ENCODE data around the gene CABP1.
A peak's percentile ranks its signal among the peaks of the same experiment; 100 is the strongest.

The CABP1 gene

DNA sequence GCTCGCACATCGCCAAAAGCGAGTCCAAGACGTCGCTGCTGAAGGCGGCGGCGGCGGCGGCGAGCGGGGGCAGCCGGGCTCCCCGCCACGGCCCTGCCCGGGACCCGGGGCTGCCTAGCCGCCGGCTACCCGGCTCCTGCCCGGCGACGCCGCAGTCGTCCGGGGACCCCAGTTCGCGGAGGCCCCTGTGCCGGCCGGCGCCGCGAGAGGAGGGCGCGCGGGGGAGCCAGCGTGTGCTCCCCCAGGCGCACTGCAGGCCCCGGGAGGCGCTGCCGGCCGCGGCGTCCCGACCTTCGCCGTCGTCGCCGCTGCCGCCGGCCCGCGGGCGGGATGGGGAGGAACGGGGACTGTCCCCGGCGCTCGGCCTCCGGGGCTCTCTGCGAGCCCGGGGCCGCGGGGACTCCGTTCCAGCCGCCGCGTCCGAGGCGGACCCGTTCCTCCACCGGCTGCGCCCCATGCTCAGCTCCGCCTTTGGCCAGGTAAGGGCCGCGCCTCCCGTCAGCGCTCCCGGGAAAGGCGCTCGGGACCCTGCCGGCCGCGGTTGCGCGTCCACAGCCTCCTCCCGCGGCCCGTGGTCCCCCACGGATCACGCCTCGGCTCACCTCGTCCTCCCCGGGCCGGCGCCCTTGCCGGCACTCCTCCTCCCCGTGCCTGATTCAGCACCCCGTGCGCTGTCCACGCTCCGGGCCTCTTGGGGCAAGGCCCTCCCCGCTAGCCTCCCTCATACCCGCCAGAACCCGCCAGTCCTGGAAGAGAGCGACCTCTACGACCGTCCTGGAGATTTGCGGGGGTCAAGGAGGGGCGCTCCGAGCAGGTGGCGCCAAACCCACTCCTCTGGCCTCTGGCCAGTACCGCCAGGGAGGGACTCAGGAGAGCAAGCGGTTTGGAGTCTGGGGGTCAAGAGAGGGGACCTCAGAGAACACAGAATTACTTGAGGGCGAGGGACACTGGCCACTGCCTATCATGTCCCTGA, 721 bp downstream of the CABP1 start:
- DNase-seq = peak; percentile 53

GRCh38 chr12:120642121-120642520, 1.7 kb downstream of the CABP1 start:
- DNase-seq = no peak

DNA sequence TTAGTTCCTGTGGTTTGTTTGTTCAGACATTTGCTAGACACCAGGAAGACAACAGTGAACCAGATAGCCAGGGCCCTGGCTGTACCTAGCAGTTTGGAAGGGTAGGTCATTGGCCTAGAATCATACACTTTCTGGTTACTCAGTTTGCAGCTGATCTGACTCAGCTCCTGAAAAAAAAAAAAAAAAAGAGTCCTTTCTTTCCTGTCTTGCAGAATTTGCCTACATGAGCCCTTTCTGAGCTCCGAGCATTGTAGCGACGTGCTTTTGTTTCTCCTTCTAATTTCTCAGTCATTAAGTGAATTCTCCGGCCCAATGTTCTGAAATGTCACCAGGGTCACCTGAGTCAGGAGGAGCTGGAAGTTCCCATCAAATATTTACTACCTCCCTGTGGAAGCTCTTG, 2.4 kb downstream of the CABP1 start:
- no peak for DNase-seq

GRCh38 chr12:120643574-120643973, 3.1 kb downstream of the CABP1 start:
- DNase-seq = no peak

DNA sequence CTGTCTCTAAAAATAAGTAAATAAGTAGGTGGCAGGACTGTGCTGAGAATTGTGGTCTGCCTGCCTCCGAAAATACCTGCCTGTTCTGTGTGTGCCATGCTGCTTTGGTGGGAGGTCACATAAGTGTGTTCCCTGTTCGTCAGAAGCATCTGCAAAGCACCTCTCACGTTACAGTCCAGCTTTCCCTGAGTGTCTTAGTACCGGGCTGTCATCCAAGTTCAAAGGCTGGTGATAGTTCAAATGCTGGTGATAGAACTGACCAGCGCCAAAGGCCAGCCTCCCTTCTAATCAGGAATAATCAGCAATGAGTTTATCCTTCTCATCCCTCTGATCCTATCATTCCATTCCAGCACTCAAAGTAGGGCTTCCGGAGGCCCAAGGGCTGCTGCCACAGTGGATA, 5.6 kb downstream of the CABP1 start:
- DNase-seq = no peak

DNA sequence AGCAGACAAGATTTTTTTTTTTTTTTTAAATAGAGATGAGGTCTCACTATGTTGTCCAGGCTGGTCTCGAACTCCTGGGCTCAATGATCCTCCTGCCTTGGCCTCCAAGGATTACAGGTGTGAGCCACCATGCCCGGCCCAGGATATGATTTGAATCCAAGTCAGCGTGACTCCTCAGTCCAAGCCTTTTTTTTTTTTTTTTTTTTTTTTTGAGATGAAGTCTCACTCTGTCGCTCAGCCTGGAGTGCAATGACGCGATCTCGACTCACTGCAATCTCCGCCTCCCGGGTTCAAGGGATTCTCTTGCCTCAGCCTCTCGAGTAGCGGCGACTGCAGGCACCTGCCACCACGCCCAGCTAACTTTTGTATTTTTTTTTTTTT, 6.9 kb downstream of the CABP1 start:
- DNase-seq = no peak

DNA sequence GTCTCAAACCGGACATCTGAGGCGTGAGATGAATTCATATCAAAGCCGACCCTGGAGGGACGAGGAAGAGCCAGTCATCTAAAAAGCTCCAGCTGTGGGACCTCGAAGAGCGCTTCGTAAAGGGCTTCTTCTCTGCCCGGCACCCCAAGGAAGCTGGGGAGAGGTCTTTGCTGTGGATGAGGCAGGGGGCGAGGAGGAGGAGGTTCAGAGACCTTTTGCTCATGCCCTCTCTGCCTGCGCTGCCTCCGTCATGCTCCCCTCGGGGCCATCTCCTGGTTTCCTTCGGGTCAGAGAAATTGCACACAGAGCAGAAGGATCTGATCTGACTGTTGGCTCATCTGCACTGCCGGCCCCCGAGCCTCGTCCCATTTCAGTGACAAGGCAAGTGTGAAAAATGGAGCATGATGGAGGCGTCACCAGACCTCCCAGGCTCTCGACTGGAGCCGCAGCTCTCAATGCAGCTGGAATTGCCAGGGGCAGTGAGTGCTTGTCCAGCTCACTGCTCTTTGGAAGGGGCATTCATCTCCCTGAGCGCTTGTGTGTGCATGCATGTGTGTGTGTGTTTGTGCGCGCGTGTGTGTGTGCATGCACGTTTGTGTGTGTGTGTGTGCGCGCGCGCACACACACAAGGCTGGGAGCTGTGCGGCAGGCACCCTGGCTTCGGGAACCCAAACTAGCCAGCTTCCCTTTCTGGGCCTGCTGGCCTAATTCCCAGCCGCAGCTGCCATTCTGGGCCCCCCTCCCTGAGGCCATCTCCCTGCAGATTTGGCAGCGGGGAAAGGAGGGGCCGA, 9.2 kb downstream of the CABP1 start:
- peak; percentile 58 for DNase-seq

DNA sequence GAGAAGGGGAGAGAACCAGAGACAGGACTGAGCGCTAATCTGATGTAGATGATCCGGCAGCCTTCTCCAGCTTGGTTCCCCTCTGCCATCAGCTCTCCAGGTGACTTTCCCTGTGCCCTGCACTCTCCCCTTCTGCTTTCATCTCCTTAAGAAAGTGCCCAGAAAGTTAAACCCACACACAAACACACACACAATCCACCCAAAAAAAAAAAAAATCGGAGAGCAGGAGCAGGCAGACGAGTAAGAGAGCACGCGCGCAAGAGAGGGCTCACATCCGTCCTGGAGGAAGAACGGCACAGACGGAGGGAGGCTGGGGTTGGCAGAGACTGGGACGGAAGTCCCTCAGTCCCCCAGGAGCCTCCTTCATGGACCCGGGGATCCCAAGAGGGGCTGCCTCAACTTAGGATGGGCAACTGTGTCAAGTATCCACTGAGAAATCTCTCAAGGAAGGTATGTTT, 9.8 kb downstream of the CABP1 start:
- no peak for DNase-seq

GRCh38 chr12:120651821-120652220, 11.4 kb downstream of the CABP1 start:
- DNase-seq = no peak

- DNase-seq = peak; percentile 39
Measured at GRCh38 chr12:120652656-120653435, 12.4 kb downstream of the CABP1 start.

- DNase-seq = no peak
Measured at GRCh38 chr12:120653611-120654010, 13.2 kb downstream of the CABP1 start.

- DNase-seq = no peak
Measured at GRCh38 chr12:120654656-120655055, 14.2 kb downstream of the CABP1 start.

DNA sequence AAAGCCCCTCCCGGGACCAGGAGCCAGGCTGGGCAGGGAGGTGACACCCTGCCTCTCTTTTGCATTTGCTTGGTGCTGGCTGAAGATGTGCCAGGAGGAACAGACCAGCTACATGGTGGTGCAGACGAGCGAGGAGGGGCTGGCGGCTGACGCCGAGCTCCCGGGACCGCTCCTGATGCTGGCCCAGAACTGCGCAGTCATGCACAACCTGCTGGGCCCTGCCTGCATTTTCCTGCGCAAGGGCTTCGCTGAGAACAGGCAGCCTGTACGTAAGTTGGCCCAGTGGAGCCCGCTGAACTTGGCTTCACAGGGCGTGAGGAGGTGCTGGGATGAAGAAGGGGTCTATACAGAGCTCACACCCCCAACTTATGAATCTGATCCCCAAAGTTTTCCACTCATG, 15.6 kb downstream of the CABP1 start:
- no peak for DNase-seq

GRCh38 chr12:120658286-120659150, 18.1 kb downstream of the CABP1 start:
- no peak for DNase-seq

DNA sequence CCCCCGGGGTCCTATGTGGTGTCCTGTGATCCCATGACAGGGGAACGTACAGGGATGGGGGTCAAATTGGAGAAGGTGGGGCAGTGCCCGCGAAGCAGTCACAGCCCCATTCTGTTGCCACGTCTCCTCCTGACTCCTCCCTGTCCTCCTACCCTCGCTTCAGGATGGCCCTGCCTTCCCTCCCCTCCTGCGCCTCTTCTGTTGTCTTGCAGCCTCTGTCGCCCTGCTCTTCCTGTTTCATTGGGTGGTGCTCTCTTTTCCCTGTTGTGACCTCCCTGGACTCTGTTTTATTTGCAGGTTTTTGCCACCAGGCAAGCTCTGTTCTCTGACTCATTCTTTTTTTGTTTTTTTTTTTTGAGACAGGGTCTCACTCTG, 18.7 kb downstream of the CABP1 start:
- DNase-seq = peak; percentile 16

GRCh38 chr12:120661432-120661831, 21.0 kb downstream of the CABP1 start:
- DNase-seq = no peak

- no peak for DNase-seq
Measured at GRCh38 chr12:120662879-120663278, 22.5 kb downstream of the CABP1 start.

DNA sequence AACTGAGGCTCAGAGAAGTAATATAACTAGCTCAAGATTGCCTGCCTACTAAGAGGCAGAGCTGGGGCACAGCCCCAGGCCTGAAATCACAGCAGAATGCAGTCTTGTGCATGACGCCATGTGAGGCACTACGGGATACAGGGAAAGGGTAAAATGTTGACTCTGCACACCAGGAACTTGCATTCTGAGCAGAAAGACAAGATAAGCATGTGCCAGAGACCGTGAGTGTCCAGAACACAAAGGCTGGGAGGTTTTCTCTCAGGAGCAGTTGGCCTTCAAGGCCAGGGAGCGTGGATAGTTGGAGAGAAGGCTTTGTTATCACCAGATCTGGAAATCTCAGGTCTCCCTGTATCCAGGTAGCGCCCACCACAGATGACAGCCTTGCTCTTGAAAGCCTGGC, 23.3 kb downstream of the CABP1 start:
- no peak for DNase-seq

DNA sequence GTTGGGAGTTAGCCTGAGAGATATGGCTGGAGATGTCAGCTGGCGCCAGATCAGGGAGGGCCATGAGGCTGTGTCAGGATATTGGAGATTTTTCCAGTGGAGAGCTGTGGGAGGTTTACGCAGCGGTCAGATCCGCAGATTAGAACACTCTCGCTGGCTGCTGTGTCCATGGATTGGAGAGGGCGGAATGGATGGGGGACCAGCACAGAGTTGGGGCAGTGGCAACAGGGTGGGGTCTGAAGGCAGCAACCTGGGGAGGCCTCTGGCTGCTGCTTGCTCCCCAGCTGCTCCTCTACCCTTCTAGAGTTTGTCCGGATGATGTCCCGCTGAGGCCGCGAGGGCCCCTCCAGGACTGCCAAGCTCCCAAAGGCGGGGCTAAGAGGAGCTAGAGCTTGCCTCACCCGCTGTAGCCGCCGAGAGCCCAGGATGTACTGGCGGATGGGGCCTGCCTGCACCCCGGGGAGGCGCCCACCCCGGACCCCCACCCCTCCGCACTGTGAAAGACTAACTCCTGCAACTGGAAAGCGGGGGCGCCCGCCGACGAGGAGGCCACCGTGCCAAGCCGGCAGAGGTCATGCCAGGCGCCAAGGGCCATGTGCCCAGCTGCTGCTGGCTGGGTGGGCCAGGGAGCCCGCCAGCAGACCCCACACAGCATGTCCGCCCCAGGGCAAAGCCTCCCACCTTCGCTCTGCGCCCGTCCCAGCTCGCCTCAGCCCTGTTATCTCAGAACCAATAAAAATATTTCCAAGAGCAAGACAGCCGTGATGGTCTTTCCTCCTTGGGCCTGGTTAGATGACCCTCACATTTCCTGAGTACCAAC, 26.4 kb downstream of the CABP1 start:
- DNase-seq = no peak

DNA sequence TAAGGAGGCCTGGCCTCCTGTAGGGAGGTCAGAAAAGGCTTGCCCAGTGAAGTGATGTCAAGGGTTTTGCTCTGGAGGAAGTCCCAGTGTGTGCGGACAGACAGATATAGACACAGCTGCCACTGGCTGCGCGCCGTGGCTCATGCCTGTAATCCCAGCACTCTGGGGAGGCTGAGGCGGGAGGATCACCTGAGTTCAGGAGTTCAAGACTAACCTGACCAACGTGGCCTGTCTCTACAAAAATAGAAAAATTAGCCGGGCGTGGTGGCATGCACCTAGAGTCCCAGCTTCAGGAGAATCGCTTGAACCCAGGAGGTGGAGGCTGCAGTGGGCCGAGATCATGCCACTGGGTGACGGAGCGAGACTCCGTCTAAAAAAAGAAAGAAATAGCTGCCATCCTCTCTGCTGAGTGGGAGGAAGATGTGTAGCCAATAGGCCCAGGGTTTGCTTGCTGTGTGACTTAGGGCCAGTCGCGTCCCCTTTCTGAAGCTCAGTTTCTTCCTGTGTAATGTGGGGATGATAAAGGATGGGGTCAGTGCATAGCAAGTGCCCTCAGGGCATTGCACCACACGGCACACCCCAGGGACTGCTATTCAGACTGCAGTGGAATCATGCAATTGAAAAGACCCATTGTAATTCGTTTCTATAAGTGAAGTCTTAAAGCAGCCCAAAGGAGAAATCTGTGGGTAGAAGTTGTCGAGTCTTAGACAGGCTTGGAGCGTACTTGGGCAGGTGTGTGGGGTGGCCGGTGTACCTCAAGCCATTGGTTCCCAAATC, 27.9 kb downstream of the CABP1 start:
- DNase-seq = peak; percentile 17

Data from NCI-H69 (cell line).